ENCODE data around the gene SDK2. TPM values are rescaled to one million over a fixed set of nuclear protein-coding genes. Genes with fewer than 3 reads are reported as not detected.
A peak's percentile ranks its signal among the peaks of the same experiment; 100 is the strongest.

The SDK2 gene
- polyA plus RNA-seq, 3 donors = 0.01 TPM; not detected in 2

- peaks cover 0 to 9% (median 1%) of the 10 kb centered on the region in 7 donors for H3K9me3 Mint-ChIP-seq
These were observed 1.0 kb downstream of the SDK2 start for GRCh38 chr17:73643001-73643851.

GRCh38 chr17:73642659-73643000, 1.6 kb downstream of the SDK2 start:
- Histone ChIP-seq H3K27me3 (ENCODE audit: control insufficient read depth in 2 of 2, insufficient read depth in 2 of 2, low read length in 2 of 2) (peaks cover 50 to 58% of the 10 kb centered on the region in 2 donors), H3K9ac (ENCODE audit: insufficient read depth, low read length, poor library complexity, severe bottlenecking) (peak overlapping the region; percentile 21), H3K79me2 (ENCODE audit: insufficient read depth, low read length) (no peaks in the 10 kb centered on the region), H3K36me3 (replicated peaks in 1 of 2; ENCODE audit: control insufficient read depth in 1 of 2, insufficient read depth in 2 of 2, low read length in 2 of 2) (no peaks in the 10 kb centered on the region), H3K9me3 (replicated peaks in 1 of 2; ENCODE audit: control insufficient read depth in 1 of 2, insufficient read depth in 1 of 2, low read length in 2 of 2) (peaks cover 0 to 18% of the 10 kb centered on the region in 2 donors), H3K4me2 (replicated peaks; ENCODE audit: extremely low read depth, low read length, poor library complexity, severe bottlenecking) (peak overlapping the region; percentile 70), H3K4me3 (replicated peaks in 1 of 3; ENCODE audit: low read depth in 2 of 3, low read length in 3 of 3) (peak overlapping the region in 1 of 3 experiments; percentile 63), H3K4me1 (ENCODE audit: control insufficient read depth in 1 of 2, insufficient read depth in 2 of 2, low read length in 2 of 2) (peaks cover 21 to 29% of the 10 kb centered on the region in 2 donors), H4K20me1 (ENCODE audit: insufficient read depth, low read length) (no peaks in the 10 kb centered on the region), H2AFZ (ENCODE audit: insufficient read depth, low read depth, low read length, poor library complexity, severe bottlenecking) (no peak overlapping the region), H3K27ac (ENCODE audit: low read depth in 1 of 2, low read length in 2 of 2) (no peak overlapping the region)
- TF ChIP-seq, protein P1, sequence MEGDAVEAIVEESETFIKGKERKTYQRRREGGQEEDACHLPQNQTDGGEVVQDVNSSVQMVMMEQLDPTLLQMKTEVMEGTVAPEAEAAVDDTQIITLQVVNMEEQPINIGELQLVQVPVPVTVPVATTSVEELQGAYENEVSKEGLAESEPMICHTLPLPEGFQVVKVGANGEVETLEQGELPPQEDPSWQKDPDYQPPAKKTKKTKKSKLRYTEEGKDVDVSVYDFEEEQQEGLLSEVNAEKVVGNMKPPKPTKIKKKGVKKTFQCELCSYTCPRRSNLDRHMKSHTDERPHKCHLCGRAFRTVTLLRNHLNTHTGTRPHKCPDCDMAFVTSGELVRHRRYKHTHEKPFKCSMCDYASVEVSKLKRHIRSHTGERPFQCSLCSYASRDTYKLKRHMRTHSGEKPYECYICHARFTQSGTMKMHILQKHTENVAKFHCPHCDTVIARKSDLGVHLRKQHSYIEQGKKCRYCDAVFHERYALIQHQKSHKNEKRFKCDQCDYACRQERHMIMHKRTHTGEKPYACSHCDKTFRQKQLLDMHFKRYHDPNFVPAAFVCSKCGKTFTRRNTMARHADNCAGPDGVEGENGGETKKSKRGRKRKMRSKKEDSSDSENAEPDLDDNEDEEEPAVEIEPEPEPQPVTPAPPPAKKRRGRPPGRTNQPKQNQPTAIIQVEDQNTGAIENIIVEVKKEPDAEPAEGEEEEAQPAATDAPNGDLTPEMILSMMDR (IDR thresholded peaks at IDR 0.05) = no peak
- 20% methylated on average over 7 of the region's 11 CpGs for WGBS (ENCODE audit: insufficient coverage)
- no peak for DNase-seq
- H3K27me3 Mint-ChIP-seq (ENCODE audit: low read depth in 3 of 3) = peaks cover 54 to 67% (median 56%) of the 10 kb centered on the region in 3 donors
- peaks cover 0 to 10% (median 1%) of the 10 kb centered on the region in 7 donors for H3K9me3 Mint-ChIP-seq
- peaks cover 19% of the 10 kb centered on the region for H3K4me1 Mint-ChIP-seq
- intact Hi-C loops (cut with micrococcal nuclease) = loop anchor here (5.0 kb wide), 1 partner anchor 70 kb away; no protein-coding TSS in a partner anchor
- no peak overlapping the region for H3K27ac Mint-ChIP-seq
- H3K36me3 Mint-ChIP-seq = peaks cover 0 to 4% of the 10 kb centered on the region in 2 donors
- H3K4me3 Mint-ChIP-seq = peak overlapping the region; percentile 74 to 92

More at GRCh38 chr17:73643001-73643851, 1.0 kb downstream of the SDK2 start:
- TF ChIP-seq, protein P1 (IDR thresholded peaks at IDR 0.05) = peak; percentile 46
- H3K27me3 Mint-ChIP-seq (ENCODE audit: low read depth in 3 of 3) = peaks cover 59 to 73% (median 62%) of the 10 kb centered on the region in 3 donors
- peaks cover 0 to 4% of the 10 kb centered on the region in 2 donors for H3K36me3 Mint-ChIP-seq
- Histone ChIP-seq H3K9ac (ENCODE audit: insufficient read depth, low read length, poor library complexity, severe bottlenecking) (peak overlapping the region; percentile 21), H2AFZ (ENCODE audit: insufficient read depth, low read depth, low read length, poor library complexity, severe bottlenecking) (peak overlapping the region; percentile 63), H3K4me3 (replicated peaks in 1 of 3; ENCODE audit: low read depth in 2 of 3, low read length in 3 of 3) (peak overlapping the region in 2 of 3 experiments; percentile 22 to 63), H3K79me2 (ENCODE audit: insufficient read depth, low read length) (no peaks in the 10 kb centered on the region), H4K20me1 (ENCODE audit: insufficient read depth, low read length) (no peaks in the 10 kb centered on the region), H3K27ac (ENCODE audit: low read depth in 1 of 2, low read length in 2 of 2) (no peak overlapping the region), H3K4me2 (replicated peaks; ENCODE audit: extremely low read depth, low read length, poor library complexity, severe bottlenecking) (peak overlapping the region; percentile 70), H3K27me3 (ENCODE audit: control insufficient read depth in 2 of 2, insufficient read depth in 2 of 2, low read length in 2 of 2) (peaks cover 53 to 61% of the 10 kb centered on the region in 2 donors), H3K9me3 (replicated peaks in 1 of 2; ENCODE audit: control insufficient read depth in 1 of 2, insufficient read depth in 1 of 2, low read length in 2 of 2) (peaks cover 0 to 18% of the 10 kb centered on the region in 2 donors), H3K36me3 (replicated peaks in 1 of 2; ENCODE audit: control insufficient read depth in 1 of 2, insufficient read depth in 2 of 2, low read length in 2 of 2) (no peaks in the 10 kb centered on the region), H3K4me1 (ENCODE audit: control insufficient read depth in 1 of 2, insufficient read depth in 2 of 2, low read length in 2 of 2) (peaks cover 21 to 29% of the 10 kb centered on the region in 2 donors)
- H3K27ac Mint-ChIP-seq = no peak overlapping the region
- intact Hi-C loops (cut with micrococcal nuclease) = loop anchor here (5.0 kb wide), 1 partner anchor 69 kb away; no protein-coding TSS in a partner anchor
- peaks cover 19% of the 10 kb centered on the region for H3K4me1 Mint-ChIP-seq
- H3K4me3 Mint-ChIP-seq = peak overlapping the region; percentile 74 to 92
- peak; percentile 3 to 30 (median 30) for DNase-seq
- under 1% methylated on average over 57 of the region's 68 CpGs for WGBS (ENCODE audit: insufficient coverage)
